Right lobe of liver (tissue), 4 donors: Measurements from ENCODE around the gene AMIGO1.

Experiments
- POLR2A ChIP-seq: fragments of 450-650 bp; IDR thresholded peaks from one replicate; pipeline ENCODE4 v1.6.1; 2017; ENCODE audit warnings: antibody characterized with exemption, mild to moderate bottlenecking
- TF ChIP-seq, protein P1 (sequence below), 4 donors: fragments of 200-600 bp in 3 of 4; fragments of 450-650 bp in 1 of 4; IDR thresholded peaks; one replicate each; pipeline versions ENCODE4 v1.5.1 to v1.8.0; 2016 to 2022; ENCODE audit warnings: antibody characterized with exemption in 4 of 4, mild to moderate bottlenecking in 2 of 4
- donor health status: DM: no; HTN: no; CAD: no.
- donor health status: DM: no; HTN: no; CAD: no.
- donor health status: DM: no; HTN: yes; CAD: no.

- TF ChIP-seq, protein P1, sequence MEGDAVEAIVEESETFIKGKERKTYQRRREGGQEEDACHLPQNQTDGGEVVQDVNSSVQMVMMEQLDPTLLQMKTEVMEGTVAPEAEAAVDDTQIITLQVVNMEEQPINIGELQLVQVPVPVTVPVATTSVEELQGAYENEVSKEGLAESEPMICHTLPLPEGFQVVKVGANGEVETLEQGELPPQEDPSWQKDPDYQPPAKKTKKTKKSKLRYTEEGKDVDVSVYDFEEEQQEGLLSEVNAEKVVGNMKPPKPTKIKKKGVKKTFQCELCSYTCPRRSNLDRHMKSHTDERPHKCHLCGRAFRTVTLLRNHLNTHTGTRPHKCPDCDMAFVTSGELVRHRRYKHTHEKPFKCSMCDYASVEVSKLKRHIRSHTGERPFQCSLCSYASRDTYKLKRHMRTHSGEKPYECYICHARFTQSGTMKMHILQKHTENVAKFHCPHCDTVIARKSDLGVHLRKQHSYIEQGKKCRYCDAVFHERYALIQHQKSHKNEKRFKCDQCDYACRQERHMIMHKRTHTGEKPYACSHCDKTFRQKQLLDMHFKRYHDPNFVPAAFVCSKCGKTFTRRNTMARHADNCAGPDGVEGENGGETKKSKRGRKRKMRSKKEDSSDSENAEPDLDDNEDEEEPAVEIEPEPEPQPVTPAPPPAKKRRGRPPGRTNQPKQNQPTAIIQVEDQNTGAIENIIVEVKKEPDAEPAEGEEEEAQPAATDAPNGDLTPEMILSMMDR (IDR thresholded peaks at IDR 0.05), result no peak
- no peak for TF ChIP-seq POLR2A
These were observed 48.0 kb upstream of the AMIGO1 start for GRCh38 chr1:109557520-109557919.
